ENCODE data around the gene ARRDC4. TPM values are rescaled to one million over a fixed set of nuclear protein-coding genes. Genes with fewer than 3 reads are reported as not detected.

Gene ARRDC4
- total and polyA plus RNA-seq, 8 donors: 12.7 to 29.5 (median 17.4) TPM

GRCh38 chr15:98000249-98001203 is 40.0 kb downstream of the ARRDC4 start:
- intact Hi-C loops (cut with DNase I): no loop called here
- Histone ChIP-seq H3K27ac (no peak overlapping the region), H3K4me3 (no peak overlapping the region), H3K36me3 (no peaks in the 10 kb centered on the region), H3K27me3 (no peaks in the 10 kb centered on the region), H3K9me3 (no peaks in the 10 kb centered on the region), H3K4me1 (no peaks in the 10 kb centered on the region)
- ATAC-seq (no peak), DNase-seq (no peak)
- TF ChIP-seq, protein P1, sequence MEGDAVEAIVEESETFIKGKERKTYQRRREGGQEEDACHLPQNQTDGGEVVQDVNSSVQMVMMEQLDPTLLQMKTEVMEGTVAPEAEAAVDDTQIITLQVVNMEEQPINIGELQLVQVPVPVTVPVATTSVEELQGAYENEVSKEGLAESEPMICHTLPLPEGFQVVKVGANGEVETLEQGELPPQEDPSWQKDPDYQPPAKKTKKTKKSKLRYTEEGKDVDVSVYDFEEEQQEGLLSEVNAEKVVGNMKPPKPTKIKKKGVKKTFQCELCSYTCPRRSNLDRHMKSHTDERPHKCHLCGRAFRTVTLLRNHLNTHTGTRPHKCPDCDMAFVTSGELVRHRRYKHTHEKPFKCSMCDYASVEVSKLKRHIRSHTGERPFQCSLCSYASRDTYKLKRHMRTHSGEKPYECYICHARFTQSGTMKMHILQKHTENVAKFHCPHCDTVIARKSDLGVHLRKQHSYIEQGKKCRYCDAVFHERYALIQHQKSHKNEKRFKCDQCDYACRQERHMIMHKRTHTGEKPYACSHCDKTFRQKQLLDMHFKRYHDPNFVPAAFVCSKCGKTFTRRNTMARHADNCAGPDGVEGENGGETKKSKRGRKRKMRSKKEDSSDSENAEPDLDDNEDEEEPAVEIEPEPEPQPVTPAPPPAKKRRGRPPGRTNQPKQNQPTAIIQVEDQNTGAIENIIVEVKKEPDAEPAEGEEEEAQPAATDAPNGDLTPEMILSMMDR (IDR thresholded peaks at IDR 0.05): no peak

GRCh38 chr15:98001663-98002194 is 41.2 kb downstream of the ARRDC4 start:
- intact Hi-C loops (cut with DNase I): no loop called here
- H3K27ac ChIP-seq: no peak overlapping the region
- H3K36me3 ChIP-seq: no peaks in the 10 kb centered on the region
- DNase-seq (no peak), ATAC-seq (no peak)
- no peaks in the 10 kb centered on the region for H3K27me3 ChIP-seq
- H3K4me3 ChIP-seq: no peak overlapping the region
- TF ChIP-seq, protein P1 (IDR thresholded peaks at IDR 0.05): no peak
- H3K4me1 ChIP-seq: no peaks in the 10 kb centered on the region
- no peaks in the 10 kb centered on the region for H3K9me3 ChIP-seq

DNA sequence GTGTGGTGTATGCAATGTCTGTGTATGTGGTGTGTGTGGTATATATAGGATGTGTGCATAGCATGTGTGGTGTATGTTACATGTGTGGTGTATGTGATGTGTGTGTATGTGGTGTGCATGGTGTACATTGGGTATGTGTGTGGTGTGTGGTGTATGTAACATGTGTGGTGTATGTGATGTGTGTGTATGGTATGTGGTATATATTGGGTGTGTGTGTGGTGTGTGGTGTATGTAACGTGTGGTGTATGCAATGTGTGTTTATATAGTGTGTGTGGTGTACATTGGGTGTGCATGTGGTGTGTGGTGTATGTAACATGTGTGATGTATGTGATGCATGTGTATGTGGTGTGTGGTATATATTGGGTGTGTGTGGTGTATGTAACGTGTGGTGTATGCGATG is 41.9 kb downstream of the ARRDC4 start:
- Histone ChIP-seq H3K36me3 (no peaks in the 10 kb centered on the region), H3K4me1 (no peaks in the 10 kb centered on the region), H3K9me3 (no peaks in the 10 kb centered on the region), H3K27ac (no peak overlapping the region), H3K27me3 (no peaks in the 10 kb centered on the region), H3K4me3 (no peak overlapping the region)
- intact Hi-C loops (cut with DNase I): no loop called here
- ATAC-seq (no peak), DNase-seq (no peak)
- TF ChIP-seq, protein P1 (IDR thresholded peaks at IDR 0.05): no peak

GRCh38 chr15:98002866-98003265 is 42.4 kb downstream of the ARRDC4 start:
- intact Hi-C loops (cut with DNase I): no loop called here
- H3K27ac ChIP-seq: no peak overlapping the region
- no peak for DNase-seq
- TF ChIP-seq, protein P1 (IDR thresholded peaks at IDR 0.05): no peak
- no peaks in the 10 kb centered on the region for H3K36me3 ChIP-seq
- H3K4me1 ChIP-seq: no peaks in the 10 kb centered on the region
- H3K9me3 ChIP-seq: no peaks in the 10 kb centered on the region
- no peak for ATAC-seq
- no peaks in the 10 kb centered on the region for H3K27me3 ChIP-seq
- no peak overlapping the region for H3K4me3 ChIP-seq

GRCh38 chr15:98003518-98003917 is 43.0 kb downstream of the ARRDC4 start:
- TF ChIP-seq, protein P1 (IDR thresholded peaks at IDR 0.05): no peak
- ATAC-seq (no peak), DNase-seq (no peak)
- no peak overlapping the region for H3K27ac ChIP-seq
- H3K27me3 ChIP-seq: no peaks in the 10 kb centered on the region
- no peaks in the 10 kb centered on the region for H3K4me1 ChIP-seq
- intact Hi-C loops (cut with DNase I): no loop called here
- no peak overlapping the region for H3K4me3 ChIP-seq
- no peaks in the 10 kb centered on the region for H3K9me3 ChIP-seq
- no peaks in the 10 kb centered on the region for H3K36me3 ChIP-seq

Measured in left lung (tissue), 10 donors.